Right lobe of liver (tissue), 6 donors: ENCODE results near the gene ROR2. TPM values are rescaled to one million over a fixed set of nuclear protein-coding genes. Genes with fewer than 3 reads are reported as not detected.

ENCODE experiments used
- ATAC-seq, 4 donors: fragments of 200-7000 bp; cut with Tn5 transposase; one replicate each; pipeline ENCODE4 v1.9.1; 2020; ENCODE audit warnings: mild to moderate bottlenecking in 4 of 4, moderate library complexity in 4 of 4
- DNase-seq, 3 donors: peaks; one replicate each; pipeline ENCODE4 v3.0.0-alpha.2; 2020
- H3K27ac ChIP-seq, 3 donors: fragments of 200-600 bp; one replicate each; pipeline ENCODE4 v1.8.0; 2022
- H3K27me3 ChIP-seq, 2 donors: fragments of 200-600 bp; one replicate each; pipeline ENCODE4 v1.8.0; 2022
- H3K36me3 ChIP-seq, 4 donors: fragments of 200-600 bp; sonication (generic) in 1 of 4; one replicate each; pipeline versions ENCODE4 v1.5.1 to v1.8.0; 2017 to 2022; ENCODE audit warnings: control low read depth in 1 of 4
- H3K4me1 ChIP-seq, 4 donors: fragments of 200-600 bp; sonication (generic) in 1 of 4; one replicate each; pipeline versions ENCODE4 v1.5.1 to v1.8.0; 2017 to 2022; ENCODE audit warnings: control low read depth in 1 of 4
- H3K4me3 ChIP-seq, 3 donors: fragments of 200-600 bp; one replicate each; pipeline ENCODE4 v1.8.0; 2022
- H3K9me3 ChIP-seq, 4 donors: fragments of 200-600 bp; sonication (generic) in 1 of 4; one replicate each; pipeline versions ENCODE4 v1.5.1 to v1.8.0; 2017 to 2022; ENCODE audit warnings: control low read depth in 1 of 4
- POLR2A ChIP-seq: fragments of 450-650 bp; IDR thresholded peaks from one replicate; pipeline ENCODE4 v1.6.1; 2017; ENCODE audit warnings: antibody characterized with exemption, mild to moderate bottlenecking
- WGBS: methylation state at CpG from one replicate; pipeline ENCODE4 v1.1.6; 2018; ENCODE audit warnings: low coverage, low lambda C conversion rate; ENCODE audit not compliant: insufficient coverage; ENCODE audit errors: missing lambda C conversion rate; 5-methylcytosine and 5-hydroxymethylcytosine counted together
- intact Hi-C, 2 donors: fragments of 100-400 bp; cut with DNase I; formaldehyde crosslinking; loops; one replicate each; pipeline versions ENCODE4 v1.11.2 to v1.14.1; 2022
- total RNA-seq, 6 experiments: library from RNA; depleted of rRNA in 2 of 6; stranded (reverse); fragments of >200 nt in 2 of 6; fragmentation: NEBNext Ultra II Directional in 3 of 6; extraction: Animal tissue kit (Norgen Biotek cat#: 25700) in 3 of 6; gene quantifications; one replicate each; pipeline versions ENCODE4 v1.1.0 to v1.2.4, GENCODE V29; 2016 to 2023
- TF ChIP-seq, protein P1 (sequence below), 4 donors: fragments of 200-600 bp in 3 of 4; fragments of 450-650 bp in 1 of 4; IDR thresholded peaks; one replicate each; pipeline versions ENCODE4 v1.5.1 to v1.8.0; 2016 to 2022; ENCODE audit warnings: antibody characterized with exemption in 4 of 4, mild to moderate bottlenecking in 2 of 4
- donor health status: DM: no; HTN: yes; CAD: no.
- donor health status: DM: no; HTN: no; CAD: no.
- donor health status: DM: no; HTN: no; CAD: no.
- donor health status: DM: no; HTN: yes; CAD: no.
- donor health status: DM: no; HTN: yes; CAD: no.

Gene ROR2
- total RNA-seq, 6 experiments from 2014 or later, result 0.12 to 1.2 (median 0.49) TPM; not detected in 1

DNA sequence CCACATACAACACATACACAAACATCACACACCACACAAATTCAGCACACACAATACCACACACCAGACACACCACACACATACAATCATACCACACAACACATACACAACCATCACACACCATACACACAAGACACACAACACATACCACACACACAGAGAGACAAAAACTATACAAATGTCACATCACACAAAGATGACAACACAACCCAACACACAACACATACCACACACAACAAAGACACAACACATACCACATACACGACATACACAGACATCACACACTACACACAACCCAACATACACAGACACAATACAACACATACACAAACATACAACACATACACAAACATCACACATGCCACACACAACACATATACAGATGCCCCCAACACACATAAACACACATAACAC, 44.8 kb downstream of the ROR2 start:
- DNase-seq (no peak), ATAC-seq (no peak)
- Histone ChIP-seq H3K4me1 (no peaks in the 10 kb centered on the region), H3K36me3 (no peaks in the 10 kb centered on the region), H3K27ac (no peak overlapping the region), H3K9me3 (no peaks in the 10 kb centered on the region), H3K4me3 (no peak overlapping the region), H3K27me3 (no peaks in the 10 kb centered on the region)
- 69% methylated on average over 1 of the region's 1 CpG for WGBS
- TF ChIP-seq POLR2A, result no peak
- TF ChIP-seq, protein P1, sequence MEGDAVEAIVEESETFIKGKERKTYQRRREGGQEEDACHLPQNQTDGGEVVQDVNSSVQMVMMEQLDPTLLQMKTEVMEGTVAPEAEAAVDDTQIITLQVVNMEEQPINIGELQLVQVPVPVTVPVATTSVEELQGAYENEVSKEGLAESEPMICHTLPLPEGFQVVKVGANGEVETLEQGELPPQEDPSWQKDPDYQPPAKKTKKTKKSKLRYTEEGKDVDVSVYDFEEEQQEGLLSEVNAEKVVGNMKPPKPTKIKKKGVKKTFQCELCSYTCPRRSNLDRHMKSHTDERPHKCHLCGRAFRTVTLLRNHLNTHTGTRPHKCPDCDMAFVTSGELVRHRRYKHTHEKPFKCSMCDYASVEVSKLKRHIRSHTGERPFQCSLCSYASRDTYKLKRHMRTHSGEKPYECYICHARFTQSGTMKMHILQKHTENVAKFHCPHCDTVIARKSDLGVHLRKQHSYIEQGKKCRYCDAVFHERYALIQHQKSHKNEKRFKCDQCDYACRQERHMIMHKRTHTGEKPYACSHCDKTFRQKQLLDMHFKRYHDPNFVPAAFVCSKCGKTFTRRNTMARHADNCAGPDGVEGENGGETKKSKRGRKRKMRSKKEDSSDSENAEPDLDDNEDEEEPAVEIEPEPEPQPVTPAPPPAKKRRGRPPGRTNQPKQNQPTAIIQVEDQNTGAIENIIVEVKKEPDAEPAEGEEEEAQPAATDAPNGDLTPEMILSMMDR (IDR thresholded peaks at IDR 0.05), result no peak
- intact Hi-C loops, result no loop called here

DNA sequence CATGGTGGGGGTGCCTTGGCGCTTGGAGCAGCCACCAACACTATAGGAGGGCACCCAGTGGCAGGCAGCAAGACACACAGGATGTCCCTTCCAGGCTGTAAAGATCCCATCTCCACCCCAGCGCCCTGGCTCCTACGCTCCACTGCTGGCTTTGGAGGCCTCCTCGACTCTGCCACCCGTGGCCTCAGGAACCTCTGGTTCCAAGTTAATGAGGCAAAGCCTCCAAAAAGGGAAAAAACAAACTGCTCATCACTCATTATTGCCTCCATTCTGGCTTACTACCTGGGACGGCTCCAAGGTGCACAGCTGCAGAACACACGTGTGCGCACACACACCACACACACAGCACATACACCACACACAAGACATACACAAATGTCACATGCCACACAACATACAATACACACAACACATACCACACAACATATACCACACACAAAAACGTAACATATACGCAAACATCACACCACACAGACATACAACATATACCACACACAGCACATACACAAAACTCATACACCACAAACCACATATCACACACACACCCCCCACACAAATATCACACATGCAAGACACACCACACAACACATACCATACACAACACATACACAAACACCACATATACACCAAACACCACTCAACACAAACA, 45.3 kb downstream of the ROR2 start:
- Histone ChIP-seq H3K4me1 (no peaks in the 10 kb centered on the region), H3K27me3 (no peaks in the 10 kb centered on the region), H3K27ac (no peak overlapping the region), H3K9me3 (no peaks in the 10 kb centered on the region), H3K4me3 (no peak overlapping the region), H3K36me3 (no peaks in the 10 kb centered on the region)
- DNase-seq (no peak), ATAC-seq (no peak)
- intact Hi-C loops, result no loop called here
- TF ChIP-seq, protein P1 (IDR thresholded peaks at IDR 0.05), result no peak
- TF ChIP-seq POLR2A, result no peak
- 93% methylated on average over 7 of the region's 10 CpGs for WGBS

DNA sequence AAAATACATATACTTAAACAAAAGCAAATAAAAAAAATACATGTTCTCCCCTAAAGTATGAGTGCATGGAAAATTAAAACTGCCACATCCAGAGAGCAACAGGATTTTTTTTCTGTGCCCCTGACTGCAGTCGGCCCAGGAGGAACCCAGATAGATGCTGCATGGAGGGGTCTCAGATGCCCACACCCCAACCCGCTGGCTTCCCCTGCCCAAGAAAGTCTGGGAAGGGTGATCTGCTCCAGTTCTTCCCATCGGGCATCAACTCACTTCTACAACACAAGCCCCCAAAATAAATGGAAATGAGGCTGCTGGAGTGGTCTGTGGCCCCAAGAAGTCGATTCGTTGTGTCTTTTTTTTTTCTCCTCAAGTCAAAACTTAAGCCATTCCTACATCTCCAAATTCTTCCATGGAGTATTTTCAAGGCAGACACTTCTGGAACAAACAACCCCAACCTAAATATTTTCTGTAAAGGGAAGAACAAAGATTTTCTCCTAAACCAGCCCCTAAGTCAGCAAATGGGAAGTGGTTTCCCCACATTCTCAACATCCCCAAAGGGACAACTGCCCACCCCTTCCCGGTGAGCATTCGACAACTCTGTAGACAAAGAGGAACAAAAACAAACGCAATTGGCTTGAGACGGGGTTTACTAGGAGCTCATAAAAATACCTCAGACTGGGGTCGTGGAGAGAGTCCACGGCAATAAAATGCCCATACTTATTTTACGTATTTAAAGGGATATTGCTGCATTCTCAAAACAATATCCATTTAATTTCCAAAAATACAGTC, 46.7 kb downstream of the ROR2 start:
- H3K36me3 ChIP-seq, result no peaks in the 10 kb centered on the region
- H3K27ac ChIP-seq, result no peak overlapping the region
- intact Hi-C loops, result no loop called here
- TF ChIP-seq, protein P1 (IDR thresholded peaks at IDR 0.05), result no peak
- no peak for TF ChIP-seq POLR2A
- no peaks in the 10 kb centered on the region for H3K9me3 ChIP-seq
- H3K4me3 ChIP-seq, result no peak overlapping the region
- H3K27me3 ChIP-seq, result no peaks in the 10 kb centered on the region
- DNase-seq, result peak in 1 of 3 donors; percentile 32
- no peaks in the 10 kb centered on the region for H3K4me1 ChIP-seq
- WGBS, result 36% methylated on average over 11 of the region's 12 CpGs
- peak in 2 of 4 donors; percentile 15 to 35 for ATAC-seq

DNA sequence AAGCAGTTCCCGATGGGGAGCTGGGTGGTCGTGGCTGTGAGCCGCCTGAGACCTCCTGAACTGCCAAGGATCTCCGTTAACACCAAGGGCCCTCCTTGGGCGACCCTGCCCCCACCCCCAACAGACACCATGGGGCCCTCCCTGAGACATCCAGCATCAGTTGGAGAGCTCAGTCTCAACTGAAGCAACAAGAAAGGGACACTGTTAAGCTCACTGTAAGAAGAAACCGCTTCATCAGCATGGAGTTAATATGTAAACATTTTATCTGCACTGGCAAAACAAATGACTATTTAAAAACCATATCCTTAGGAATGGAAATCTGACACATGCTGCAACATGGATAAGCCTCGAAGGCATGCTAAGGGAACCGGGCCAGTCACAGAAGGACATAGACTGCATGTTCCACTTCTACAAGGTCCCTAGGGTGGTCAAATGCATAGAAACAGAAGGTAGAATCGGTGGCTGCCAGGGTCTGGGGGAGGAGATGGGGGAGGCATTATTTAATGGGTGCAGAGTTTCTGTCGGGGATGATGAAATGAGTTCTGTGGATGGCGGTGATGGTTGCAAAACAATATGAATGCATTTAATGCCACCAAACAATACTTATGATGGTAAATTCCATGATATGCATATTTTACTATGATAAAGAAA, 47.4 kb downstream of the ROR2 start:
- H3K4me1 ChIP-seq, result no peaks in the 10 kb centered on the region
- H3K4me3 ChIP-seq, result no peak overlapping the region

More for the DNA sequence above, 47.4 kb downstream of the ROR2 start:
- H3K9me3 ChIP-seq, result no peaks in the 10 kb centered on the region
- peak in 1 of 3 donors; percentile 49 for DNase-seq
- intact Hi-C loops, result no loop called here
- 39% methylated on average over 11 of the region's 11 CpGs for WGBS
- no peaks in the 10 kb centered on the region for H3K36me3 ChIP-seq
- no peak overlapping the region for H3K27ac ChIP-seq
- H3K27me3 ChIP-seq, result no peaks in the 10 kb centered on the region
- TF ChIP-seq, protein P1 (IDR thresholded peaks at IDR 0.05), result no peak
- no peak for TF ChIP-seq POLR2A
- ATAC-seq, result no peak
